Measurements from ENCODE around the gene IGSF8. TPM values are rescaled to one million over a fixed set of nuclear protein-coding genes. Genes with fewer than 3 reads are reported as not detected.

Gene IGSF8
- total RNA-seq, 1 experiment from 2014 or later, result 35.6 TPM

GRCh38 chr1:160092366-160093068 is 5.9 kb downstream of the IGSF8 start:
- Histone ChIP-seq H3K9me2 (ENCODE audit: insufficient read depth) (no peaks in the 10 kb centered on the region), H3K4me1 (ENCODE audit: control insufficient read depth in 1 of 2, insufficient read depth in 2 of 2, low read length in 2 of 2) (peaks cover 4 to 7% of the 10 kb centered on the region in 2 experiments; a peak in 3 of 4 replicates), H3K4me3 (replicated peaks in 1 of 2; ENCODE audit: low read depth in 1 of 2, low read length in 2 of 2) (no peak overlapping the region), H3K27me3 (ENCODE audit: insufficient read depth, low read length) (no peaks in the 10 kb centered on the region), H3K79me2 (ENCODE audit: insufficient read depth, low read length) (peaks cover under 1% of the 10 kb centered on the region; the same call in 1 of the 2 replicates), H3K27ac (ENCODE audit: low read depth, low read length) (no peak overlapping the region), H3K36me3 (ENCODE audit: control insufficient read depth in 1 of 2, insufficient read depth in 2 of 2, low read length in 2 of 2) (no peaks in the 10 kb centered on the region; a peak in 2 of 4 replicates), H3K9me3 (ENCODE audit: control insufficient read depth in 1 of 2, insufficient read depth in 1 of 2, low read depth in 1 of 2, low read length in 2 of 2) (no peaks in the 10 kb centered on the region), H3K9ac (ENCODE audit: low read length) (no peak overlapping the region), H4K20me1 (ENCODE audit: insufficient read depth) (no peaks in the 10 kb centered on the region), H2AFZ (ENCODE audit: low read depth, low read length, poor library complexity, severe bottlenecking) (no peak overlapping the region), H3K4me2 (ENCODE audit: low read length) (no peak overlapping the region)
- CTCF ChIA-PET, result no interaction called here
- intact Hi-C loops (cut with micrococcal nuclease), result no loop called here
- DNase-seq (ENCODE audit: low read depth, low spot score) (no peak), ATAC-seq (no peak)
- no TSS peak for BruUV-seq (replicated peaks)
- RAD21 ChIA-PET (ENCODE audit: low non-redundant PET in 1 of 2, low total read pairs in 2 of 2, uncharacterized antibody in 2 of 2, unreplicated experiment in 2 of 2), result no interaction called here
- POLR2A ChIA-PET, result no interaction called here
- TF ChIP-seq ELF1 (IDR thresholded peaks at IDR 0.05; ENCODE audit: borderline replicate concordance, low read depth) (no peak), POLR2A (IDR thresholded peaks at IDR 0.05; ENCODE audit: borderline replicate concordance, extremely low read depth, insufficient read depth, insufficient read length) (no peak), MAX (IDR thresholded peaks at IDR 0.05) (no peak), YY1 (IDR thresholded peaks at IDR 0.05; ENCODE audit: extremely low read depth, insufficient replicate concordance, low read depth, low read length) (no peak), CEBPB (IDR thresholded peaks at IDR 0.05; ENCODE audit: low read depth) (no peak), TCF7L2 (IDR thresholded peaks at IDR 0.05; ENCODE audit: borderline replicate concordance, extremely low read depth, insufficient read depth, insufficient read length) (no peak), REST (IDR thresholded peaks at IDR 0.05; ENCODE audit: low read depth) (no peak), FOSL1 (IDR thresholded peaks at IDR 0.05; ENCODE audit: low read depth) (no peak), SIN3A (IDR thresholded peaks at IDR 0.05; ENCODE audit: low read depth) (no peak), RAD21 (IDR thresholded peaks at IDR 0.05; ENCODE audit: low read depth) (no peak), SP1 (IDR thresholded peaks at IDR 0.05; ENCODE audit: low read depth) (no peak), CBX3 (IDR thresholded peaks at IDR 0.05; ENCODE audit: low read depth) (no peak), EZH2 (IDR thresholded peaks at IDR 0.05) (no peak)
